ENCODE measurements around the gene LRRFIP1. TPM values are rescaled to one million over a fixed set of nuclear protein-coding genes. Genes with fewer than 3 reads are reported as not detected.

The LRRFIP1 gene
- total and polyA plus RNA-seq, 2 of the 13 experiments (the other 11 are each of a cell fraction or from before 2014, with no cell fraction given): 15.9 to 40.5 TPM

DNA sequence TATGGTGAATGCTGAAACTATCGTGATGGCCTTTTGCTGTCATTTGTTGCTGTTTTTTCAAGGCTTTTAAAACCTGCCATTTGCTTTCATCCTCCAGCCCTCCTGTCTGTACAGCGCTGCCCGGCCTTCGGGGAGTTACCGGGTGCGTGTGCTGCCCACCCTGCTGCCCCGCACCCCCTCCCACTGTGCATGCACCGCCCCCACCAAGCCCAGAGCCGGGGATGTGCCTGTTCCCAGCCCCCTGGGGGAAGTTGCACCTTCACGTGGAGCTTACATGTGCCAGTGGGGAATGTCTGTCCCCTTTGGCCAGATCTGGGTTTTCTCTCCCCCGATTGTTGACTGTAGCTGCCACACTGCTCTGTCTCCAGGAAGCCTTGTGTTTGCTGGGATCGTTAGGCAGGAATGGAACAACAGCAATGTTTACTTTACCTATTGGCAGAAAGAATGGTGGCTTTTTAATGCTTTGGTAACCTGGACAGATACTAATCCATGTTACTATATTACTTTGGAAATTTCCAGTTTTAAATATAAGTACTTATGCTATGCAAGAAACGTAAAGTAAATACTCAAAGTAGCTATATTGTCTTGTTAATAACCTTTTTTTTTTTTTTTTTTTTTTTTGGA lies 106.4 kb downstream of the LRRFIP1 start (continued):
- TF ChIP-seq, protein P1, sequence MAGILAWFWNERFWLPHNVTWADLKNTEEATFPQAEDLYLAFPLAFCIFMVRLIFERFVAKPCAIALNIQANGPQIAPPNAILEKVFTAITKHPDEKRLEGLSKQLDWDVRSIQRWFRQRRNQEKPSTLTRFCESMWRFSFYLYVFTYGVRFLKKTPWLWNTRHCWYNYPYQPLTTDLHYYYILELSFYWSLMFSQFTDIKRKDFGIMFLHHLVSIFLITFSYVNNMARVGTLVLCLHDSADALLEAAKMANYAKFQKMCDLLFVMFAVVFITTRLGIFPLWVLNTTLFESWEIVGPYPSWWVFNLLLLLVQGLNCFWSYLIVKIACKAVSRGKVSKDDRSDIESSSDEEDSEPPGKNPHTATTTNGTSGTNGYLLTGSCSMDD (CRISPR knock-in tag; IDR thresholded peaks at IDR 0.05): no peak
- TF ChIP-seq TEAD2 (CRISPR knock-in tag; IDR thresholded peaks at IDR 0.05) (no peak), HMG20B (CRISPR knock-in tag; conservative IDR thresholded peaks at IDR 0.05) (no peak), HDAC1 (CRISPR knock-in tag; IDR thresholded peaks at IDR 0.05) (peak; percentile 83; the same call in 1 of the 2 replicates), SSRP1 (CRISPR knock-in tag; IDR thresholded peaks at IDR 0.05) (no peak), SNRNP70 (IDR thresholded peaks at IDR 0.05; ENCODE audit: low read depth, low read length) (no peak), ZNF446 (CRISPR knock-in tag; IDR thresholded peaks at IDR 0.05) (no peak), ZNF34 (CRISPR knock-in tag; IDR thresholded peaks at IDR 0.05; ENCODE audit: borderline replicate concordance) (0 out of 2 replicates have a peak, but pooled peaks have one; percentile 59), NPAS2 (CRISPR knock-in tag; IDR thresholded peaks at IDR 0.05; ENCODE audit: borderline replicate concordance) (peak; percentile 99)
- TF ChIP-seq, protein P2, sequence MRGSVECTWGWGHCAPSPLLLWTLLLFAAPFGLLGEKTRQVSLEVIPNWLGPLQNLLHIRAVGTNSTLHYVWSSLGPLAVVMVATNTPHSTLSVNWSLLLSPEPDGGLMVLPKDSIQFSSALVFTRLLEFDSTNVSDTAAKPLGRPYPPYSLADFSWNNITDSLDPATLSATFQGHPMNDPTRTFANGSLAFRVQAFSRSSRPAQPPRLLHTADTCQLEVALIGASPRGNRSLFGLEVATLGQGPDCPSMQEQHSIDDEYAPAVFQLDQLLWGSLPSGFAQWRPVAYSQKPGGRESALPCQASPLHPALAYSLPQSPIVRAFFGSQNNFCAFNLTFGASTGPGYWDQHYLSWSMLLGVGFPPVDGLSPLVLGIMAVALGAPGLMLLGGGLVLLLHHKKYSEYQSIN (CRISPR knock-in tag; IDR thresholded peaks at IDR 0.05; ENCODE audit: borderline replicate concordance): no peak
- TF ChIP-seq, protein P3, sequence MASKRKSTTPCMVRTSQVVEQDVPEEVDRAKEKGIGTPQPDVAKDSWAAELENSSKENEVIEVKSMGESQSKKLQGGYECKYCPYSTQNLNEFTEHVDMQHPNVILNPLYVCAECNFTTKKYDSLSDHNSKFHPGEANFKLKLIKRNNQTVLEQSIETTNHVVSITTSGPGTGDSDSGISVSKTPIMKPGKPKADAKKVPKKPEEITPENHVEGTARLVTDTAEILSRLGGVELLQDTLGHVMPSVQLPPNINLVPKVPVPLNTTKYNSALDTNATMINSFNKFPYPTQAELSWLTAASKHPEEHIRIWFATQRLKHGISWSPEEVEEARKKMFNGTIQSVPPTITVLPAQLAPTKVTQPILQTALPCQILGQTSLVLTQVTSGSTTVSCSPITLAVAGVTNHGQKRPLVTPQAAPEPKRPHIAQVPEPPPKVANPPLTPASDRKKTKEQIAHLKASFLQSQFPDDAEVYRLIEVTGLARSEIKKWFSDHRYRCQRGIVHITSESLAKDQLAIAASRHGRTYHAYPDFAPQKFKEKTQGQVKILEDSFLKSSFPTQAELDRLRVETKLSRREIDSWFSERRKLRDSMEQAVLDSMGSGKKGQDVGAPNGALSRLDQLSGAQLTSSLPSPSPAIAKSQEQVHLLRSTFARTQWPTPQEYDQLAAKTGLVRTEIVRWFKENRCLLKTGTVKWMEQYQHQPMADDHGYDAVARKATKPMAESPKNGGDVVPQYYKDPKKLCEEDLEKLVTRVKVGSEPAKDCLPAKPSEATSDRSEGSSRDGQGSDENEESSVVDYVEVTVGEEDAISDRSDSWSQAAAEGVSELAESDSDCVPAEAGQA (IDR thresholded peaks at IDR 0.05; ENCODE audit: low read depth): peak; percentile 30; the same call in 1 of the 2 replicates
- TF ChIP-seq, protein P3 (CRISPR knock-in tag; IDR thresholded peaks at IDR 0.05; ENCODE audit: borderline replicate concordance): no peak
- TF ChIP-seq, protein P4, sequence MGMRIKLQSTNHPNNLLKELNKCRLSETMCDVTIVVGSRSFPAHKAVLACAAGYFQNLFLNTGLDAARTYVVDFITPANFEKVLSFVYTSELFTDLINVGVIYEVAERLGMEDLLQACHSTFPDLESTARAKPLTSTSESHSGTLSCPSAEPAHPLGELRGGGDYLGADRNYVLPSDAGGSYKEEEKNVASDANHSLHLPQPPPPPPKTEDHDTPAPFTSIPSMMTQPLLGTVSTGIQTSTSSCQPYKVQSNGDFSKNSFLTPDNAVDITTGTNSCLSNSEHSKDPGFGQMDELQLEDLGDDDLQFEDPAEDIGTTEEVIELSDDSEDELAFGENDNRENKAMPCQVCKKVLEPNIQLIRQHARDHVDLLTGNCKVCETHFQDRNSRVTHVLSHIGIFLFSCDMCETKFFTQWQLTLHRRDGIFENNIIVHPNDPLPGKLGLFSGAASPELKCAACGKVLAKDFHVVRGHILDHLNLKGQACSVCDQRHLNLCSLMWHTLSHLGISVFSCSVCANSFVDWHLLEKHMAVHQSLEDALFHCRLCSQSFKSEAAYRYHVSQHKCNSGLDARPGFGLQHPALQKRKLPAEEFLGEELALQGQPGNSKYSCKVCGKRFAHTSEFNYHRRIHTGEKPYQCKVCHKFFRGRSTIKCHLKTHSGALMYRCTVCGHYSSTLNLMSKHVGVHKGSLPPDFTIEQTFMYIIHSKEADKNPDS (CRISPR knock-in tag; IDR thresholded peaks at IDR 0.05): peak; percentile 98
- TF ChIP-seq, protein P5, sequence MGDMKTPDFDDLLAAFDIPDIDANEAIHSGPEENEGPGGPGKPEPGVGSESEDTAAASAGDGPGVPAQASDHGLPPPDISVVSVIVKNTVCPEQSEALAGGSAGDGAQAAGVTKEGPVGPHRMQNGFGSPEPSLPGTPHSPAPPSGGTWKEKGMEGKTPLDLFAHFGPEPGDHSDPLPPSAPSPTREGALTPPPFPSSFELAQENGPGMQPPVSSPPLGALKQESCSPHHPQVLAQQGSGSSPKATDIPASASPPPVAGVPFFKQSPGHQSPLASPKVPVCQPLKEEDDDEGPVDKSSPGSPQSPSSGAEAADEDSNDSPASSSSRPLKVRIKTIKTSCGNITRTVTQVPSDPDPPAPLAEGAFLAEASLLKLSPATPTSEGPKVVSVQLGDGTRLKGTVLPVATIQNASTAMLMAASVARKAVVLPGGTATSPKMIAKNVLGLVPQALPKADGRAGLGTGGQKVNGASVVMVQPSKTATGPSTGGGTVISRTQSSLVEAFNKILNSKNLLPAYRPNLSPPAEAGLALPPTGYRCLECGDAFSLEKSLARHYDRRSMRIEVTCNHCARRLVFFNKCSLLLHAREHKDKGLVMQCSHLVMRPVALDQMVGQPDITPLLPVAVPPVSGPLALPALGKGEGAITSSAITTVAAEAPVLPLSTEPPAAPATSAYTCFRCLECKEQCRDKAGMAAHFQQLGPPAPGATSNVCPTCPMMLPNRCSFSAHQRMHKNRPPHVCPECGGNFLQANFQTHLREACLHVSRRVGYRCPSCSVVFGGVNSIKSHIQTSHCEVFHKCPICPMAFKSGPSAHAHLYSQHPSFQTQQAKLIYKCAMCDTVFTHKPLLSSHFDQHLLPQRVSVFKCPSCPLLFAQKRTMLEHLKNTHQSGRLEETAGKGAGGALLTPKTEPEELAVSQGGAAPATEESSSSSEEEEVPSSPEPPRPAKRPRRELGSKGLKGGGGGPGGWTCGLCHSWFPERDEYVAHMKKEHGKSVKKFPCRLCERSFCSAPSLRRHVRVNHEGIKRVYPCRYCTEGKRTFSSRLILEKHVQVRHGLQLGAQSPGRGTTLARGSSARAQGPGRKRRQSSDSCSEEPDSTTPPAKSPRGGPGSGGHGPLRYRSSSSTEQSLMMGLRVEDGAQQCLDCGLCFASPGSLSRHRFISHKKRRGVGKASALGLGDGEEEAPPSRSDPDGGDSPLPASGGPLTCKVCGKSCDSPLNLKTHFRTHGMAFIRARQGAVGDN (CRISPR knock-in tag; IDR thresholded peaks at IDR 0.05): peak; percentile 93

Data from HepG2 (cell line).